GM12892 (cell line): ENCODE data around the gene UNC5A.

Experiments
- DNase-seq: peaks from one replicate; pipeline ENCODE4 v3.0.0; 2011; ENCODE audit not compliant: insufficient read length
- FAIRE-seq: peaks from 2 replicates; lab custom pipeline; 2011; peaks lifted over from hg19 to GRCh38; lab: Jason Lieb, UNC
- POLR2A ChIP-seq: IDR thresholded peaks from 2 replicates; pipeline ENCODE4 v1.6.1; 2011; ENCODE audit warnings: low read depth, low read length, control low read depth
- POLR2AphosphoS5 ChIP-seq: IDR thresholded peaks from 2 replicates; pipeline ENCODE4 v1.6.1; 2011; ENCODE audit warnings: low read depth, low read length, control low read depth
- TAF1 ChIP-seq: IDR thresholded peaks from 2 replicates; pipeline ENCODE4 v1.6.1; 2011; ENCODE audit warnings: low read depth, mild to moderate bottlenecking, control low read depth, low read length, borderline replicate concordance

Gene UNC5A

DNA sequence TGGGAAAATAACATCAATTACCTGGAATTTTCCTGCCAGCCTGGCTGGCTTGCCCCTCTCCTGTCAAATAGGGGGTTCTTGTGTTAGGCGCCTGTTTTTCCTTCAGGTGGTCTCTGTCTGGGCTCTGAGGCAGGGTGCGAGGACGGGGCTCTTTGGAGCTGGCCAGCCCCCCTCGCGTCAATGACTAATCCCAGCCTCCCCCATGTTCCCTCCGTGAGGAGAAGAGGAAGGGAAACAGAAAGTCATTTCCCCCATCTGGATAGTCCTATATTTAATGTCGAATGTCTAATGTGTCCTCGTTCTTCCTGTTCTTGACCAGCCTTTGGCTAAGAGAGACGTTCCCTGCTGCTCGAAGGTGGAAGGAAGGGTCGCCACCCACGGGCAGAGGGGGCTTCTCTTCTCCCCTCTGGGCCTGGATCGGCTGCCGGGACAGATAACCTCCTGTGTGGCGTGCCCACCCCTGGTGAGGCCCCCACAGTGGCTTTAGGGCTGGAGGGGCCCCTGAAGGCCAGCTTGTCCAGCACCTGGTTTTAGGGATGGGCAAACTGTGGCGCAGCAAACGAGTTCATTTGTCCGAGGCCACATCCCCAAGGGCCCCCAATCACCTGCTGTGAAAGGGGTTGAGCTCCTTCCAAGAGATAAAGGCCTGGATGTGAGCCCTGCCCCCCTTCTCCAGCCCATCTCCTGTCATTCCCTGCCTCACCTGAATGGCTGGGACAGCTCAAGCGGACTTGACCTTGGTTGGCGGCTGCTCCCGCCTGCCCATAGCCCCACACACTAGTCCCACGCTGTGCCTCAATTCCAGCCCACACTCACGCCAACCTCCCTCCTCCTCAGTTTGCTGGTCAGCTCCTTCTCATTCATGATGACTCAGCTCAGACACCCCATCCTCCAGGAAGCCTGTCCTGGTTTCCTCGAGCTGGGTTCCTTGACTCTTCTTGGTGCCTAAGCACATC is 35.9 kb upstream of the UNC5A start:
- DNase-seq (no peak), FAIRE-seq (no peak)
- TF ChIP-seq TAF1, result no peak
- TF ChIP-seq POLR2A, result no peak
- no peak for TF ChIP-seq POLR2AphosphoS5

DNA sequence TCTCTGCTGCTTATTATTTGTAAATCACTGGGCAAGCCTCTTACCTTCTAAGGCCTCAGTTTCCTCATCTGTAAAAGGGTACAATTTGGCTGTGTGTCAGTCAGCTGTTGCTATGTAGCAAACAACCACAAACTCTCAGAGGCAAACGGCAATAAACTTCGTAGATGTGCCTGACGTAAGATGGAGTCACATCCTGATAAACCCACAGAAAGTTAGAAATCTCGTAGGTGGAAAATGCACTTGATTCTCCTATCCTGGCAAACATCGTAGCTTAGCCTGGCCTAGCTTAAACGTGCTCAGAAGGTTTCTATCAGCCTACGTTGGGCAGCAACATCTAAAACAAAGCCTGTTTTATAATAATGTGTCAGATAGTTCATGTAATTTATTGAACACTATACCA is 35.0 kb upstream of the UNC5A start:
- no peak for DNase-seq
- no peak for FAIRE-seq
- TF ChIP-seq POLR2A (no peak), TAF1 (no peak), POLR2AphosphoS5 (no peak)

- DNase-seq, result no peak
- no peak for FAIRE-seq
- TF ChIP-seq POLR2AphosphoS5 (no peak), POLR2A (no peak), TAF1 (no peak)
These were observed 34.1 kb upstream of the UNC5A start for GRCh38 chr5:176776141-176776865.

GRCh38 chr5:176776916-176777315 is 33.4 kb upstream of the UNC5A start:
- DNase-seq (no peak), FAIRE-seq (no peak)
- no peak for TF ChIP-seq POLR2AphosphoS5

DNA sequence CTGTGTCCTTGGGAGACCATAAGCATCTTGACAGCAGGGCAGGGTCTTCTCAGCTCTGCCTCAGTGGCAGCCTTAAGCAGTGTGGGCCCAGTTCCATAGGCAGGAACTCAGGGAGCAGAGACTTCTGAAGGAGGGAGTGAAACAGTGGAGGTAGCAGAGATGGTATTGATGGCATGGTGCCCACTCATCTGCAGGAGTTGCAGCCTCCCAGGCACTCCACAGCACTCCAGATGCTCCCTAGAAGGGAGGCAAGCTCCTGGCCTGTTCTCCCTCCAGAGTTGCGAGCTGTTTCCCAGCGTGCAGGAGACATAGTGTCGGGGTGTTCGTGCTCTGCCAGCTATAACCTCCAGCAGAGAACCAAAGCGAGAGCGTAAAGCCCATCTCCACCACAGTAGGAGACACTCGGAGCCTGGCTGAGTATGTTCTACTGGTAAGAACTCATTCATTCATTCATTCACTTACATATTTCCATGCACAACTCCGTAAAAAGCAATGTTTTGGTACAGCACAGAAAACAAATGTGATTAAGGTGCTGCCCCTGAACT is 31.4 kb upstream of the UNC5A start:
- TF ChIP-seq POLR2AphosphoS5 (no peak), TAF1 (no peak), POLR2A (no peak)
- no peak for DNase-seq
- FAIRE-seq, result no peak

- TF ChIP-seq POLR2A, result no peak
- TF ChIP-seq POLR2AphosphoS5, result no peak
- TF ChIP-seq TAF1, result no peak
- DNase-seq (no peak), FAIRE-seq (no peak)
These were observed 30.8 kb upstream of the UNC5A start for GRCh38 chr5:176779537-176779936.

DNA sequence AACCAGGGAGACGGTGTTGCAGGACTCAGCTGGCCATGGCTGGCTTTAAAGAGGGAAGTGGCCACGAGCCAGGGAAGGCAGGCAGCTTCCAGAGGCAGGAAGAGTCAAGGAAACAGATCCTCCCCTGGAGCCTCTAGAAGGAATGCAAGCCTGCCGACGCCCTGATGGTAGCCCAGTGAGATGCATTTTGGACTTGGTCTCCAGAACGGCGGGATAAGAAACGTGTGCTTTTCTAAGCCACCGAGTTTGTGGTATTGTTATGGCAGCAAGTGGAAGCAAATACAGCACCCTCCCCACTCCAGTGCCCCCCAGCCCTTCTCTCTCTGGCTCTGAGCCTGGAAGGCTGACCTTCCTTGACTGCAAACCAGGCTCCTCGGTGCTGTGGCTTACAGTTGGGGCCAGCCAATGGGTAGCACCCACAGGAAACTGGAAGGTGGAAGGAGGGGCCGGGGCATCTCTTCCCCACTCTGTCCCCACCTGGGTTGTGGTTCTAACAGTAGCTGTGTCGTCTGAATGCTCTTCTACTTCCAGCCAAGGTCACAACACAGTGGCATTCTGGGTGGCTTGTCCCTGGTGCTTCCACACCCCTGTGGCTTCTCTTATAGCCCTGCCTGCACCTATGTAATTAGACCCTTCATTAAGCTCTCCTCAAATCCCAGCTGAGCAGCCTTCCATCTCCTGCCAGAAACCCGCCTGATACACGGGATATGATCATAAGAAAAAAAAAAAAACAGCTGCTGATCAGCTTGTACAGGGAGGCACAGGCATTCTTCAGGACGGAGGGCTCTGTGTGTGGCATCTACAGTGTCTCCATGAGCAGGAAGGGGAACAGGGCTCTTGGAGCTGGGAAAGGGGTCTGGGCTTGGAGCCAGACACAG is 29.9 kb upstream of the UNC5A start:
- FAIRE-seq (no peak), DNase-seq (no peak)

DNA sequence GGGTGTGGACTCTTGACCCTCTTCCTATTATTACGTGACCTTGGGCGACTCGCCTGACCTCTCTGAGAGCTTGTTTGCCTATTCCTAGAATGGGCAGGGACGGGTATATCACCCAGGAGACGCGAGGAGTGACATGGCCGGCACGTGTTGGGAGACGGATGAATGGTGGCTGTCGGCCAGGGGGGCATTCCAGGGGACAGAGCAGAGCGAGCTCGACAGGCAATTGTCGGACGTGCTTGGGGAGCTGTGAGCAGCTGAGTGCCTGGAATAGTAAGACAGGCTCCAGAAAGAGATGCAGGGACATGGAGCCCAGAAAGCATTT is 29.3 kb upstream of the UNC5A start:
- DNase-seq, result no peak
- no peak for FAIRE-seq

More for the DNA sequence above, 29.9 kb upstream of the UNC5A start:
- TF ChIP-seq TAF1, result no peak
- TF ChIP-seq POLR2AphosphoS5, result no peak
- no peak for TF ChIP-seq POLR2A

DNA sequence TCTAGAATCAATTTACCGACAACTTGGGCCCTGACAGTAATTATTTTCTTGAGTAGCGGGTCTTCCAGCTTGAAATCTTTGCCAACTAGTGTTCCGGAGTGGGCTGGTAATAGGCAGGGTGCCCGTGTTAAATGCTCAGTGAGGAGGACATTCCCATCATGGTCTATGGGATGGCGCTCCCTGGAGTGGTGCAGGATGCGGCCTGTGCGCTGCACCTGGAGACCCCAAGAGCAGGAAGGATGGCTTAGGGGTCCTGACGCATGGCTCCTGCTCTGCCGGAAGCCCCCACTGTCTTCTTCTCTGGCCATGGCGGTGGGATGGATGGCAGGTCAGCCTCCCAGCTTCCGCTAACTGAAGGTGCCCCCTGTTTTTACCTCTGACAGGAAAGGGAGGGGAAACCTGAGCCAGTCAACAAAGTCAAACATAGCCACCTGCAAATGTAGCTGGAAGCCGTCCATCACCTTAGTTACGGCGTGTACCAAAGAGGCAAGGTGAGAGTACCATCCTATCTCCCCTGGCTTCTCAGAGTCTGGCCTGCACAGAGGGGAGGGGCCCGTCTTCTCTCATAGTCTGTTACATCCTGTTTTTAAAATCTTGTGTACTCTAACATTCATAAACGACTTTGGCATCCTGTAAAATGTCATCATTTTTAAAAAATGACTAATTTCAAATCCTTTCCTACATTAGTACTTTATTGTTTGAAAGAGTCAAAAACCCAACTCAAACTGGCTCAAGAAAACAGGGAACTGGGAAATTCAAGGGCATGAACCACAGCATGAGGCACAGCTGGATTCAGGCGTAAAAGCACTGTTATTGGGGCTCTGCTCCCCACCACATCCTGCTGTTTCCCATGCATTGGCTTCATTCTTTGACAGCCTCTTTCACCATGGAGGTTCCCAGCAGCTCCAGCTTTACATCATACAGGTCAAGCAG is 28.5 kb upstream of the UNC5A start:
- FAIRE-seq, result no peak
- no peak for TF ChIP-seq POLR2AphosphoS5
- TF ChIP-seq POLR2A, result no peak
- TF ChIP-seq TAF1, result no peak
- DNase-seq, result no peak

More for the DNA sequence above, 29.3 kb upstream of the UNC5A start:
- TF ChIP-seq POLR2AphosphoS5 (no peak), POLR2A (no peak), TAF1 (no peak)
